A673 (cell line): ENCODE results near the gene EFHD2.
"Not testable (repeated sequence)": the region's sequence is repeated elsewhere in the genome, so short reads cannot be mapped to it uniquely, and the experiment has no call there.

Experiments used
- EZH2 ChIP-seq: fragments of 200-600 bp; sonication (generic); IDR thresholded peaks from 2 replicates; pipeline ENCODE4 v1.6.1; 2017; ENCODE audit warnings: borderline replicate concordance, low read depth, mild to moderate bottlenecking, mixed read lengths, antibody characterized with exemption, low read length; ENCODE audit not compliant: poor library complexity, severe bottlenecking
- TF ChIP-seq, protein P1 (sequence below): fragments of 300-800, 200-600 bp; sonication (generic); conservative IDR thresholded peaks from 2 replicates; pipeline ENCODE4 v1.5.1; 2017; ENCODE audit warnings: low read depth, mild to moderate bottlenecking, antibody characterized with exemption, low read length, moderate library complexity, mixed read lengths

DNA sequence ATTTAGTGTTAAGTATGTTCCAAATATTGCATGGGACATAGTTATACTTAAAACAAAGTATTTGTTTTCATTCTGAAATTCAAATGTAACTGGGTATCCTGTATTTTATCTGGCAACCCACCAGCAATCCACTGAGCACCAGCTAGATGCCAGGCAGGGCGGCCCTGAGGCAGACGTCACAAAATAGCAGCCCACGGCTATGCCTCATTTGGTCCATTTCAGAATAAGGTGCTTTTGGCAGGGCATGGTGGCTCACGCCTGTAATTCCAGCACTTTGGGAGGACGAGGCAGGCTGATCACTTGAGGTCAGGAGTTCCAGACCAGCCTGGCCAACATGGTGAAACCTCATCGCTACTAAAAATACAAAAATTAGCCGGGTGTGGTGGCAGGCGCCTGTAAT lies 19.9 kb upstream of the EFHD2 start:
- TF ChIP-seq, protein P1, sequence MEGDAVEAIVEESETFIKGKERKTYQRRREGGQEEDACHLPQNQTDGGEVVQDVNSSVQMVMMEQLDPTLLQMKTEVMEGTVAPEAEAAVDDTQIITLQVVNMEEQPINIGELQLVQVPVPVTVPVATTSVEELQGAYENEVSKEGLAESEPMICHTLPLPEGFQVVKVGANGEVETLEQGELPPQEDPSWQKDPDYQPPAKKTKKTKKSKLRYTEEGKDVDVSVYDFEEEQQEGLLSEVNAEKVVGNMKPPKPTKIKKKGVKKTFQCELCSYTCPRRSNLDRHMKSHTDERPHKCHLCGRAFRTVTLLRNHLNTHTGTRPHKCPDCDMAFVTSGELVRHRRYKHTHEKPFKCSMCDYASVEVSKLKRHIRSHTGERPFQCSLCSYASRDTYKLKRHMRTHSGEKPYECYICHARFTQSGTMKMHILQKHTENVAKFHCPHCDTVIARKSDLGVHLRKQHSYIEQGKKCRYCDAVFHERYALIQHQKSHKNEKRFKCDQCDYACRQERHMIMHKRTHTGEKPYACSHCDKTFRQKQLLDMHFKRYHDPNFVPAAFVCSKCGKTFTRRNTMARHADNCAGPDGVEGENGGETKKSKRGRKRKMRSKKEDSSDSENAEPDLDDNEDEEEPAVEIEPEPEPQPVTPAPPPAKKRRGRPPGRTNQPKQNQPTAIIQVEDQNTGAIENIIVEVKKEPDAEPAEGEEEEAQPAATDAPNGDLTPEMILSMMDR = not testable (repeated sequence)
- not testable (repeated sequence) for TF ChIP-seq EZH2
